ENCODE results near the gene TPR.
"Not testable (repeated sequence)": the region's sequence is repeated elsewhere in the genome, so short reads cannot be mapped to it uniquely, and the experiment has no call there.

DNA sequence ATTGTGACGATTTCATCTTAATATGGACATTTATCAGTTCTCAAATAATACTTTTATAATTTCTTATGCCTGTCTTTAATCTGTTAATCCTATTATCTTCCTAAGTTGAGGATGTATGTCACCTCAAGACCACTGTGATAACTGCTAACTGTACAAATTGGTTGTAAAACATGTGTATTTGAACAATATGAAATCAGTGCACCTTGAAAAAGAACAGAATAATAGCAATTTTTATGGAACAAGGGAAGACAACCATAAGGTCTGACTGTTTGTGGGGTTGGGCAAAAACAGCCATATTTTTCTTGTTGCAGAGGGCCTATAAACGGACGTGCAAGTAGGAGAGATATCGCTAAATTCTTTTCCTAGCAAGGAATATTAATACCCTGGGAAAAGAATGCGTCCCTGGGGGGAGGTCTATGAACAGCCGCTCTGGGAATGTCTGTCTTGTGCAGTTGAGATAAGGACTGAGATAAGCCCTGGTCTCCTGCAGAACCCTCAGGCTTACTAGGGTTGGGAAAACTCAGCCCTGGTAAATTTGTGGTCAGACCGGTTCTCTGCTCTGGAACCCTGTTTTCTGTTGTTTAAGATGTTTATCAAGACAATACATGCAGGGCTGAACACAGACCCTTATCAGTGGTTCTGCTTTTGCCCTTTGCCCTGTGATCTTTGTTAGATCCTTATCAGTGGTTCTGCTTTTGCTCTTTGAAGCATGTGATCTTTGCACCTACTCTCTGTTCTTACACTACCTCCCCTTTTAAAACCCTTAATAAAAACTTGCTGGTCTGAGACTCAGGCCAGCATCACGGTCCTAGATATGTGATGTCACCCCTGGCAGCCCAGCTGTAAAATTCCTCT is 27.0 kb downstream of the TPR start:
- TF ChIP-seq POLR2A, EP300 (IDR thresholded peaks at IDR 0.05): not testable (repeated sequence)
- TF ChIP-seq, protein P1, sequence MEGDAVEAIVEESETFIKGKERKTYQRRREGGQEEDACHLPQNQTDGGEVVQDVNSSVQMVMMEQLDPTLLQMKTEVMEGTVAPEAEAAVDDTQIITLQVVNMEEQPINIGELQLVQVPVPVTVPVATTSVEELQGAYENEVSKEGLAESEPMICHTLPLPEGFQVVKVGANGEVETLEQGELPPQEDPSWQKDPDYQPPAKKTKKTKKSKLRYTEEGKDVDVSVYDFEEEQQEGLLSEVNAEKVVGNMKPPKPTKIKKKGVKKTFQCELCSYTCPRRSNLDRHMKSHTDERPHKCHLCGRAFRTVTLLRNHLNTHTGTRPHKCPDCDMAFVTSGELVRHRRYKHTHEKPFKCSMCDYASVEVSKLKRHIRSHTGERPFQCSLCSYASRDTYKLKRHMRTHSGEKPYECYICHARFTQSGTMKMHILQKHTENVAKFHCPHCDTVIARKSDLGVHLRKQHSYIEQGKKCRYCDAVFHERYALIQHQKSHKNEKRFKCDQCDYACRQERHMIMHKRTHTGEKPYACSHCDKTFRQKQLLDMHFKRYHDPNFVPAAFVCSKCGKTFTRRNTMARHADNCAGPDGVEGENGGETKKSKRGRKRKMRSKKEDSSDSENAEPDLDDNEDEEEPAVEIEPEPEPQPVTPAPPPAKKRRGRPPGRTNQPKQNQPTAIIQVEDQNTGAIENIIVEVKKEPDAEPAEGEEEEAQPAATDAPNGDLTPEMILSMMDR (IDR thresholded peaks at IDR 0.05), result not testable (repeated sequence)

All from ovary (tissue), 3 donors.